Spleen (tissue), 11 donors: ENCODE measurements around the gene DEDD. TPM values are rescaled to one million over a fixed set of nuclear protein-coding genes. Genes with fewer than 3 reads are reported as not detected.
A peak's percentile ranks its signal among the peaks of the same experiment; 100 is the strongest.

Experiments used
- DNase-seq: peaks from one replicate; pipeline ENCODE4 v3.0.0-alpha.2; 2020
- H3K27ac ChIP-seq, 8 donors: fragments of 200-600 bp; sonication (generic) in 7 of 8; 1 replicate in 4 of 8; 2 replicates in 4 of 8; pipeline versions ENCODE4 v1.5.0 to v1.8.0; 2016 to 2021; ENCODE audit warnings: inconsistent platforms in 4 of 8, mild to moderate bottlenecking in 4 of 8, moderate library complexity in 1 of 8
- H3K27me3 ChIP-seq, 7 donors: fragments of 200-600 bp; sonication (generic) in 6 of 7; replicated peaks in 1 of 7; 1 replicate in 4 of 7; 2 replicates in 3 of 7; pipeline versions ENCODE4 v1.5.0 to v1.8.0; 2016 to 2021; ENCODE audit warnings: inconsistent platforms in 3 of 7, mild to moderate bottlenecking in 1 of 7
- H3K36me3 ChIP-seq, 6 donors: fragments of 200-600 bp; sonication (generic) in 5 of 6; 1 replicate in 4 of 6; 2 replicates in 2 of 6; pipeline versions ENCODE4 v1.5.0 to v1.8.0; 2016 to 2021; ENCODE audit warnings: inconsistent platforms in 2 of 6
- H3K4me1 ChIP-seq, 6 donors: fragments of 200-600 bp; sonication (generic) in 5 of 6; 1 replicate in 3 of 6; 2 replicates in 3 of 6; pipeline versions ENCODE4 v1.5.0 to v1.8.0; 2016 to 2021; ENCODE audit warnings: inconsistent platforms in 3 of 6
- H3K4me3 ChIP-seq, 8 donors: fragments of 200-600 bp; sonication (generic) in 7 of 8; 1 replicate in 4 of 8; 2 replicates in 4 of 8; pipeline versions ENCODE4 v1.5.0 to v1.8.0; 2016 to 2021; ENCODE audit warnings: inconsistent platforms in 4 of 8, mild to moderate bottlenecking in 4 of 8, moderate library complexity in 2 of 8
- H3K9me3 ChIP-seq, 8 donors: fragments of 200-600 bp; sonication (generic) in 7 of 8; 1 replicate in 4 of 8; 2 replicates in 4 of 8; pipeline versions ENCODE4 v1.5.0 to v1.8.0; 2016 to 2021; ENCODE audit warnings: inconsistent platforms in 4 of 8
- CTCF ChIP-seq, 11 experiments: fragments of 200-600 bp in 7 of 11; fragments of 450-650 bp in 4 of 11; sonication (generic) in 4 of 11; IDR thresholded peaks in 8 of 11; conservative IDR thresholded peaks in 3 of 11; 1 replicate in 7 of 11; 2 replicates in 4 of 11; pipeline versions ENCODE4 v1.4.0 to v1.8.0; 2016 to 2021; ENCODE audit warnings: antibody characterized with exemption in 11 of 11, inconsistent platforms in 4 of 11, mild to moderate bottlenecking in 1 of 11
- POLR2A ChIP-seq, 3 donors: fragments of 450-650 bp; IDR thresholded peaks; one replicate each; pipeline ENCODE4 v1.5.1; 2017; ENCODE audit warnings: antibody characterized with exemption in 3 of 3, mild to moderate bottlenecking in 1 of 3
- POLR2AphosphoS5 ChIP-seq, 3 donors: sonication (generic); formaldehyde crosslinking; IDR thresholded peaks; one replicate each; pipeline ENCODE4 v1.5.1; 2017; ENCODE audit warnings: antibody characterized with exemption in 3 of 3
- WGBS, 5 donors: extraction: QIAGEN DNeasy Blood & Tissue Kit in 3 of 5; methylation state at CpG; one replicate each; pipeline versions ENCODE4 v1.1.5 to v1.1.7; 2013 to 2018; 5-methylcytosine and 5-hydroxymethylcytosine counted together
- intact Hi-C: fragments of 100-400 bp; cut with DNase I; formaldehyde crosslinking; loops from one replicate; pipeline ENCODE4 v1.15.0; 2023; ENCODE audit warnings: low total_unique reads
- polyA plus RNA-seq, 3 donors: library from polyadenylated mRNA; stranded (reverse); fragments of 200-250 nt; gene quantifications; one replicate each; pipeline ENCODE4 v1.2.1, GENCODE V29; 2013
- total RNA-seq, 7 donors: library from RNA; depleted of rRNA in 3 of 7; stranded (reverse); fragments of >200 nt in 3 of 7; fragmentation: NEBNext Ultra II Directional in 4 of 7; extraction: Animal tissue kit (Norgen Biotek cat#: 25700) in 4 of 7; gene quantifications; one replicate each; pipeline versions ENCODE4 v1.1.0 to v1.2.1, GENCODE V29; 2016 to 2021
- donor health status: healthy with polysubstance abuse.
- donor health status: DM: no; HTN: no; CAD: no; lungs with moderate emphysema.
- donor health status: DM: no; HTN: no; CAD: no.
- donor health status: Bipolar disorder and iron deficiency.
- donor health status: healthy.
- donor health status: DM: no; HTN: no; CAD: no.
- donor health status: DM: yes; HTN: yes; CAD: no.

The DEDD gene
- total and polyA plus RNA-seq, 10 donors: 15.9 to 49.1 (median 37.6) TPM

DNA sequence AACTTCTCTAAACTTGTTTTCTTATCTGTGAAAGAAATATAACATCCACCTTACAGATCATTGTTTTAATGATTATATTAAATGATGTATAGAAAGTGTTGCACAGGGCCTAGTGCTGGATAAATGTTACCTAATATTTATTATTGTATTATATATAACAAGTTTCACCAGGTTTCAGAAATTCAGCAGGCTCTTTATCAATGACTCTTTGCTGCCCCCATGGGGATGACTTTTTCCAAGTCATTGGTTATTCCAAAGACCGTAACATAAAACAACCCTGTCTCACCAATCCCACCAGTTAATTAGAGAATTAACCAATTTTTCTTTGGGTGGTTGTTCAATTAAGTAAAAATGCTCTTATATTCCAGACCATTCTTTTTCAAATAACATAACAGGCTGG, 7.3 kb upstream of the DEDD start:
- TF ChIP-seq CTCF (IDR thresholded peaks at IDR 0.05 in 8 of 11, conservative IDR thresholded peaks at IDR 0.05 in 3 of 11) (peak in 10 of 11 experiments; percentile 17 to 65 (median 47)), POLR2AphosphoS5 (IDR thresholded peaks at IDR 0.05) (no peak)
- WGBS, 5 donors: 55 to 65% (median 58%) methylated on average over 1 of the region's 1 CpG

GRCh38 chr1:161138431-161138830, 6.0 kb upstream of the DEDD start:
- no peak for TF ChIP-seq POLR2AphosphoS5 (IDR thresholded peaks at IDR 0.05)
- no peak for TF ChIP-seq POLR2A (IDR thresholded peaks at IDR 0.05)
- TF ChIP-seq CTCF (IDR thresholded peaks at IDR 0.05 in 8 of 11, conservative IDR thresholded peaks at IDR 0.05 in 3 of 11): no peak
- peaks cover 6 to 66% (median 21%) of the 10 kb centered on the region in 6 donors for H3K4me1 ChIP-seq
- WGBS, 5 donors: 55 to 89% (median 60%) methylated on average over 1 of the region's 1 CpG

More for the DNA sequence above, 7.3 kb upstream of the DEDD start:
- Histone ChIP-seq H3K9me3 (no peaks in the 10 kb centered on the region), H3K27me3 (no peaks in the 10 kb centered on the region), H3K36me3 (peaks cover 0 to 4% (median 0%) of the 10 kb centered on the region in 6 donors), H3K4me3 (no peak overlapping the region), H3K4me1 (peaks cover 0 to 53% (median 8%) of the 10 kb centered on the region in 6 donors), H3K27ac (no peak overlapping the region)
- intact Hi-C loops: no loop called here
- DNase-seq: no peak

GRCh38 chr1:161137881-161138280, 5.4 kb upstream of the DEDD start:
- TF ChIP-seq CTCF (IDR thresholded peaks at IDR 0.05 in 8 of 11, conservative IDR thresholded peaks at IDR 0.05 in 3 of 11) (no peak), POLR2A (IDR thresholded peaks at IDR 0.05) (no peak), POLR2AphosphoS5 (IDR thresholded peaks at IDR 0.05) (no peak)
- H3K4me1 ChIP-seq: peaks cover 8 to 72% (median 23%) of the 10 kb centered on the region in 6 donors
- intact Hi-C loops: no loop called here
- H3K27ac ChIP-seq: peak overlapping the region in 5 of 8 donors; percentile 10 to 61 (median 34)
- H3K9me3 ChIP-seq: no peaks in the 10 kb centered on the region
- 73 to 87% (median 78%) methylated on average over 3 of the region's 3 CpGs for WGBS, 5 donors
- no peak for DNase-seq
- no peak overlapping the region for H3K4me3 ChIP-seq
- no peaks in the 10 kb centered on the region for H3K27me3 ChIP-seq
- H3K36me3 ChIP-seq: peaks cover 0 to 7% (median 0%) of the 10 kb centered on the region in 6 donors

More at GRCh38 chr1:161138431-161138830, 6.0 kb upstream of the DEDD start:
- Histone ChIP-seq H3K27me3 (no peaks in the 10 kb centered on the region), H3K27ac (peak overlapping the region in 6 of 8 donors; percentile 10 to 61 (median 34)), H3K4me3 (no peak overlapping the region), H3K36me3 (peaks cover 0 to 7% (median 0%) of the 10 kb centered on the region in 6 donors), H3K9me3 (no peaks in the 10 kb centered on the region)
- DNase-seq: no peak
- intact Hi-C loops: no loop called here

- TF ChIP-seq POLR2AphosphoS5 (IDR thresholded peaks at IDR 0.05): no peak
- no peak for TF ChIP-seq POLR2A (IDR thresholded peaks at IDR 0.05)
- H3K9me3 ChIP-seq: no peaks in the 10 kb centered on the region
- 5 to 9% (median 8%) methylated on average over 11 of the region's 11 CpGs for WGBS, 5 donors
- H3K4me1 ChIP-seq: peaks cover 38 to 92% (median 52%) of the 10 kb centered on the region in 6 donors
- peak overlapping the region; percentile 95 to 99 (median 97) for H3K27ac ChIP-seq
- H3K27me3 ChIP-seq: no peaks in the 10 kb centered on the region
- intact Hi-C loops: no loop called here
- no peak for DNase-seq
- peaks cover 0 to 27% (median 12%) of the 10 kb centered on the region in 6 donors for H3K36me3 ChIP-seq
- H3K4me3 ChIP-seq: peak overlapping the region; percentile 55 to 85 (median 66)
These were observed 813 bp upstream of the DEDD start for GRCh38 chr1:161133220-161133740.
